ENCODE results near the gene CRYBG2. TPM values are rescaled to one million over a fixed set of nuclear protein-coding genes. Genes with fewer than 3 reads are reported as not detected.

Gene CRYBG2
- total RNA-seq, 3 donors from 2014 or later (not counting 1 experiment from before 2014, with no cell fraction given) = 2.5 to 5.8 (median 3.2) TPM

- Mint-ChIP-seq H3K27ac (no peak overlapping the region), H3K36me3 (no peaks in the 10 kb centered on the region)
- H3K4me3 ChIP-seq (ENCODE audit: low read length) = no peak overlapping the region
Measured at GRCh38 chr1:26350343-26350700, 3.6 kb downstream of the CRYBG2 start.

GRCh38 chr1:26349877-26350244, 4.1 kb downstream of the CRYBG2 start:
- Histone ChIP-seq H3K4me3 (ENCODE audit: low read length) (no peak overlapping the region), H3K36me3 (ENCODE audit: control insufficient read depth, insufficient read depth, low read length) (no peaks in the 10 kb centered on the region), H3K27ac (ENCODE audit: low read length) (no peak overlapping the region), H3K4me1 (ENCODE audit: control insufficient read depth, insufficient read depth, low read length) (no peaks in the 10 kb centered on the region), H3K27me3 (ENCODE audit: control insufficient read depth, insufficient read depth, low read length) (no peaks in the 10 kb centered on the region), H3K9me3 (ENCODE audit: control insufficient read depth, insufficient read depth, low read length) (no peaks in the 10 kb centered on the region)
- ATAC-seq (no peak), DNase-seq (no peak)
- no peak for TF ChIP-seq CTCF (IDR thresholded peaks at IDR 0.05)
- Mint-ChIP-seq H3K4me3 (no peak overlapping the region), H3K27me3 (ENCODE audit: low read depth in 2 of 2) (peaks cover 0 to 19% of the 10 kb centered on the region in 2 donors), H3K4me1 (peaks cover 0 to 7% of the 10 kb centered on the region in 2 donors), H3K27ac (no peak overlapping the region), H3K9me3 (no peaks in the 10 kb centered on the region), H3K36me3 (no peaks in the 10 kb centered on the region)
- intact Hi-C loops (cut with micrococcal nuclease) = no loop called here
- WGBS (ENCODE audit: insufficient coverage) = 83% methylated on average over 5 of the region's 5 CpGs

More at GRCh38 chr1:26350343-26350700, 3.6 kb downstream of the CRYBG2 start:
- Histone ChIP-seq H3K9me3 (ENCODE audit: control insufficient read depth, insufficient read depth, low read length) (no peaks in the 10 kb centered on the region), H3K36me3 (ENCODE audit: control insufficient read depth, insufficient read depth, low read length) (no peaks in the 10 kb centered on the region), H3K4me1 (ENCODE audit: control insufficient read depth, insufficient read depth, low read length) (peaks cover under 1% of the 10 kb centered on the region), H3K27me3 (ENCODE audit: control insufficient read depth, insufficient read depth, low read length) (no peaks in the 10 kb centered on the region), H3K27ac (ENCODE audit: low read length) (no peak overlapping the region)
- TF ChIP-seq CTCF (IDR thresholded peaks at IDR 0.05) = no peak
- intact Hi-C loops (cut with micrococcal nuclease) = no loop called here
- DNase-seq (no peak), ATAC-seq (no peak)
- H3K4me3 Mint-ChIP-seq = no peak overlapping the region
- H3K9me3 Mint-ChIP-seq = no peaks in the 10 kb centered on the region
- peaks cover 0 to 19% of the 10 kb centered on the region in 2 donors for H3K27me3 Mint-ChIP-seq (ENCODE audit: low read depth in 2 of 2)
- H3K4me1 Mint-ChIP-seq = peaks cover 0 to 7% of the 10 kb centered on the region in 2 donors
- WGBS (ENCODE audit: insufficient coverage) = 80% methylated on average over 2 of the region's 2 CpGs

GRCh38 chr1:26349188-26349876, 4.6 kb downstream of the CRYBG2 start:
- no peak overlapping the region for H3K27ac ChIP-seq (ENCODE audit: low read length)
- no peak overlapping the region for H3K4me3 Mint-ChIP-seq
- peaks cover 0 to 19% of the 10 kb centered on the region in 2 donors for H3K27me3 Mint-ChIP-seq (ENCODE audit: low read depth in 2 of 2)
- H3K4me1 Mint-ChIP-seq = peaks cover 0 to 7% of the 10 kb centered on the region in 2 donors
- no peaks in the 10 kb centered on the region for H3K27me3 ChIP-seq (ENCODE audit: control insufficient read depth, insufficient read depth, low read length)
- intact Hi-C loops (cut with micrococcal nuclease) = no loop called here
- no peaks in the 10 kb centered on the region for H3K36me3 Mint-ChIP-seq
- H3K9me3 Mint-ChIP-seq = no peaks in the 10 kb centered on the region
- WGBS (ENCODE audit: insufficient coverage) = 92% methylated on average over 7 of the region's 7 CpGs
- no peak overlapping the region for H3K4me3 ChIP-seq (ENCODE audit: low read length)
- ATAC-seq = no peak
- DNase-seq = no peak
- H3K9me3 ChIP-seq (ENCODE audit: control insufficient read depth, insufficient read depth, low read length) = no peaks in the 10 kb centered on the region
- H3K4me1 ChIP-seq (ENCODE audit: control insufficient read depth, insufficient read depth, low read length) = no peaks in the 10 kb centered on the region
- H3K27ac Mint-ChIP-seq = no peak overlapping the region
- no peak for TF ChIP-seq CTCF (IDR thresholded peaks at IDR 0.05)
- H3K36me3 ChIP-seq (ENCODE audit: control insufficient read depth, insufficient read depth, low read length) = no peaks in the 10 kb centered on the region

Data from natural killer cell (primary cell).